GM23338 (cell line): ENCODE results near the gene GPR37L1. TPM values are rescaled to one million over a fixed set of nuclear protein-coding genes. Genes with fewer than 3 reads are reported as not detected.
A peak's percentile ranks its signal among the peaks of the same experiment; 100 is the strongest.

Experiments
- ATAC-seq: fragments of 200-7000 bp; cut with Tn5 transposase; 3 replicates; pipeline ENCODE4 v1.9.1; 2020
- DNase-seq: peaks from one replicate; pipeline ENCODE4 v3.0.0-alpha.2; 2015; ENCODE audit warnings: low spot score
- H2AFZ ChIP-seq: fragments of 200-600 bp; sonication (generic); 2 replicates; pipeline ENCODE4 v1.8.0; 2016; ENCODE audit warnings: antibody characterized with exemption, mild to moderate bottlenecking, moderate library complexity
- H3F3A ChIP-seq: fragments of 200-600 bp; sonication (generic); replicated peaks from 2 replicates; pipeline ENCODE4 v1.8.0; 2017; ENCODE audit warnings: antibody characterized with exemption, mixed run types, low read depth
- H3K27ac ChIP-seq: fragments of 200-600 bp; sonication (generic); 2 replicates; pipeline ENCODE4 v1.6.1; 2016; ENCODE audit warnings: low read depth
- H3K27me3 ChIP-seq: fragments of 200-600 bp; sonication (generic); 2 replicates; pipeline ENCODE4 v1.8.0; 2016; ENCODE audit warnings: mild to moderate bottlenecking, mixed run types, moderate library complexity; ENCODE audit not compliant: insufficient read depth
- H3K36me3 ChIP-seq: fragments of 200-600 bp; sonication (generic); 2 replicates; pipeline ENCODE4 v1.8.0; 2016; ENCODE audit warnings: mild to moderate bottlenecking; ENCODE audit not compliant: insufficient read depth
- H3K4me1 ChIP-seq: fragments of 200-600 bp; sonication (generic); 2 replicates; pipeline ENCODE4 v1.8.0; 2016; ENCODE audit warnings: mild to moderate bottlenecking, moderate library complexity; ENCODE audit not compliant: insufficient read depth
- H3K4me2 ChIP-seq: fragments of 200-600 bp; sonication (generic); 2 replicates; pipeline ENCODE4 v1.7.1; 2017; ENCODE audit warnings: mixed run types
- H3K4me3 ChIP-seq: fragments of 200-600 bp; sonication (generic); 2 replicates; pipeline ENCODE4 v1.6.1; 2016; ENCODE audit warnings: mixed run types
- H3K79me2 ChIP-seq: fragments of 200-600 bp; sonication (generic); replicated peaks from 2 replicates; pipeline ENCODE4 v1.8.0; 2017; ENCODE audit warnings: mild to moderate bottlenecking; ENCODE audit not compliant: insufficient read depth
- H3K9me2 ChIP-seq: fragments of 200-600 bp; sonication (generic); 2 replicates; pipeline ENCODE4 v1.8.0; 2017; ENCODE audit not compliant: insufficient read depth
- H4K20me1 ChIP-seq: fragments of 200-600 bp; sonication (generic); replicated peaks from 2 replicates; pipeline ENCODE4 v1.8.0; 2017; ENCODE audit warnings: mild to moderate bottlenecking; ENCODE audit not compliant: insufficient read depth
- H3K27ac Mint-ChIP-seq: 2 replicates; pipeline ENCODE4 v1.8.0; 2020; ENCODE audit warnings: inconsistent platforms, mild to moderate bottlenecking, moderate library complexity, mixed read lengths
- H3K27me3 Mint-ChIP-seq: 3 replicates; pipeline ENCODE4 v1.8.0; 2022; ENCODE audit warnings: low read depth, mild to moderate bottlenecking, moderate library complexity, mixed read lengths, inconsistent platforms; ENCODE audit not compliant: insufficient read depth, poor library complexity
- H3K36me3 Mint-ChIP-seq: 3 replicates; pipeline ENCODE4 v1.8.0; 2021; ENCODE audit warnings: low read depth, mild to moderate bottlenecking, inconsistent platforms, moderate library complexity, mixed read lengths
- H3K4me1 Mint-ChIP-seq: 3 replicates; pipeline ENCODE4 v1.8.0; 2020; ENCODE audit warnings: mild to moderate bottlenecking, inconsistent platforms, mixed read lengths
- H3K4me3 Mint-ChIP-seq: 3 replicates; pipeline ENCODE4 v1.8.0; 2021; ENCODE audit warnings: moderate library complexity, mild to moderate bottlenecking, inconsistent platforms, mixed read lengths
- H3K9me3 Mint-ChIP-seq: 3 replicates; pipeline ENCODE4 v1.8.0; 2020; ENCODE audit warnings: moderate library complexity, mild to moderate bottlenecking, inconsistent platforms, mixed read lengths
- CREB1 ChIP-seq: fragments of 250-450 bp; sonication (Bioruptor Pico); IDR thresholded peaks from 2 replicates; pipeline ENCODE4 v1.5.0; 2020; ENCODE audit warnings: low read depth, mild to moderate bottlenecking, moderate library complexity
- CTCF ChIP-seq, 2 experiments: fragments of 200-600 bp in 1 of 2; sonication (generic) in 1 of 2; conservative IDR thresholded peaks; 2 replicates each; pipeline versions ENCODE4 v1.5.1 to v1.6.1; 2016 to 2017; ENCODE audit warnings: antibody characterized with exemption in 2 of 2, low read depth in 2 of 2, mild to moderate bottlenecking in 2 of 2, moderate library complexity in 1 of 2
- ETS1 ChIP-seq: IDR thresholded peaks from 2 replicates; pipeline ENCODE4 v1.6.1; 2016; ENCODE audit warnings: antibody characterized with exemption
- EZH2 ChIP-seq: fragments of 200-600 bp; sonication (generic); IDR thresholded peaks from one replicate; pipeline ENCODE4 v1.8.0; 2017; ENCODE audit warnings: antibody characterized with exemption, mild to moderate bottlenecking, low read depth; ENCODE audit not compliant: unreplicated experiment
- EZH2phosphoT487 ChIP-seq: fragments of 200-600 bp; sonication (generic); IDR thresholded peaks from one replicate; pipeline ENCODE4 v1.8.1; 2018; ENCODE audit warnings: antibody characterized with exemption; ENCODE audit not compliant: unreplicated experiment
- JUNB ChIP-seq: IDR thresholded peaks from one replicate; pipeline ENCODE4 v1.6.1; 2016; ENCODE audit warnings: antibody characterized with exemption; ENCODE audit not compliant: unreplicated experiment
- NANOG ChIP-seq: IDR thresholded peaks from 2 replicates; pipeline ENCODE4 v1.6.1; 2016; ENCODE audit warnings: antibody characterized with exemption, borderline replicate concordance
- POLR2AphosphoS5 ChIP-seq: IDR thresholded peaks from 2 replicates; pipeline ENCODE4 v1.6.1; 2016; ENCODE audit warnings: antibody characterized with exemption, low read depth
- REST ChIP-seq: IDR thresholded peaks from one replicate; pipeline ENCODE4 v1.6.1; 2018; ENCODE audit warnings: antibody characterized with exemption; ENCODE audit not compliant: unreplicated experiment
- STAT1 ChIP-seq: IDR thresholded peaks from one replicate; pipeline ENCODE4 v1.6.1; 2016; ENCODE audit warnings: antibody characterized with exemption; ENCODE audit not compliant: unreplicated experiment
- ZNF114 ChIP-seq: fragments of 250-450 bp; sonication (Bioruptor Pico); IDR thresholded peaks from 2 replicates; pipeline ENCODE4 v1.5.0; 2020; ENCODE audit warnings: mild to moderate bottlenecking, moderate library complexity
- ZNF331 ChIP-seq: fragments of 250-450 bp; sonication (Bioruptor Pico); IDR thresholded peaks from 2 replicates; pipeline ENCODE4 v1.5.0; 2020; ENCODE audit warnings: low read depth, mild to moderate bottlenecking, moderate library complexity
- ZNF462 ChIP-seq: fragments of 250-450 bp; sonication (Bioruptor Pico); IDR thresholded peaks from 2 replicates; pipeline ENCODE4 v1.5.0; 2020; ENCODE audit warnings: mild to moderate bottlenecking, moderate library complexity
- polyA plus RNA-seq: library from polyadenylated mRNA; unstranded; fragments of >200 nt; fragmentation: Nextera tagmentation; extraction: Ambion mirVana; gene quantifications from 2 replicates; pipeline ENCODE4 v1.2.1, GENCODE V29; 2016
- total RNA-seq: library from RNA; depleted of rRNA; stranded (reverse); fragments of >200 nt; shearing (Covaris generic); gene quantifications from 2 replicates; pipeline ENCODE4 v1.2.3, GENCODE V29; 2014

GPR37L1 gene
- total and polyA plus RNA-seq, 2 experiments from 2014 or later, result 0.08 to 0.21 TPM

- Mint-ChIP-seq H3K4me1 (peaks cover 59% of the 10 kb centered on the region), H3K27me3 (peaks cover 17% of the 10 kb centered on the region), H3K36me3 (no peaks in the 10 kb centered on the region), H3K27ac (no peak overlapping the region), H3K9me3 (peaks cover 3% of the 10 kb centered on the region; the same call in 1 of the 3 replicates), H3K4me3 (no peak overlapping the region)
- TF ChIP-seq POLR2AphosphoS5, result no peak
- no peak for TF ChIP-seq REST
- no peak for TF ChIP-seq CTCF (conservative IDR thresholded peaks at IDR 0.05; ENCODE audit: low read depth in 2 of 2)
- TF ChIP-seq NANOG, result no peak
- no peak for TF ChIP-seq CREB1 (CRISPR knock-in tag)
- no peak for TF ChIP-seq ZNF462
- TF ChIP-seq ETS1, result no peak
- no peak for TF ChIP-seq EZH2
- TF ChIP-seq STAT1, result no peak
- TF ChIP-seq EZH2phosphoT487, result no peak
- TF ChIP-seq JUNB, result no peak
- no peak for TF ChIP-seq ZNF114 (CRISPR knock-in tag)
- TF ChIP-seq ZNF331 (CRISPR knock-in tag), result no peak
- no peaks in the 10 kb centered on the region for H4K20me1 ChIP-seq
- no peaks in the 10 kb centered on the region for H3K9me2 ChIP-seq
- H3F3A ChIP-seq, result 0 out of 2 replicates have a peak, but pooled peaks cover 2% of the 10 kb centered on the region
- DNase-seq (no peak), ATAC-seq (no peak)
- H3K27me3 ChIP-seq, result no peaks in the 10 kb centered on the region
- H3K4me2 ChIP-seq, result no peak overlapping the region
- H2AFZ ChIP-seq, result peak overlapping the region; percentile 74; the same call in 1 of the 2 replicates
- H3K4me1 ChIP-seq, result peaks cover 14% of the 10 kb centered on the region
- no peak overlapping the region for H3K27ac ChIP-seq
- no peak overlapping the region for H3K4me3 ChIP-seq
- H3K36me3 ChIP-seq, result no peaks in the 10 kb centered on the region
- no peaks in the 10 kb centered on the region for H3K79me2 ChIP-seq
Measured at GRCh38 chr1:202162047-202162417, 39.3 kb downstream of the GPR37L1 start.
